ENCODE results near the gene SLC43A2.

The SLC43A2 gene

DNA sequence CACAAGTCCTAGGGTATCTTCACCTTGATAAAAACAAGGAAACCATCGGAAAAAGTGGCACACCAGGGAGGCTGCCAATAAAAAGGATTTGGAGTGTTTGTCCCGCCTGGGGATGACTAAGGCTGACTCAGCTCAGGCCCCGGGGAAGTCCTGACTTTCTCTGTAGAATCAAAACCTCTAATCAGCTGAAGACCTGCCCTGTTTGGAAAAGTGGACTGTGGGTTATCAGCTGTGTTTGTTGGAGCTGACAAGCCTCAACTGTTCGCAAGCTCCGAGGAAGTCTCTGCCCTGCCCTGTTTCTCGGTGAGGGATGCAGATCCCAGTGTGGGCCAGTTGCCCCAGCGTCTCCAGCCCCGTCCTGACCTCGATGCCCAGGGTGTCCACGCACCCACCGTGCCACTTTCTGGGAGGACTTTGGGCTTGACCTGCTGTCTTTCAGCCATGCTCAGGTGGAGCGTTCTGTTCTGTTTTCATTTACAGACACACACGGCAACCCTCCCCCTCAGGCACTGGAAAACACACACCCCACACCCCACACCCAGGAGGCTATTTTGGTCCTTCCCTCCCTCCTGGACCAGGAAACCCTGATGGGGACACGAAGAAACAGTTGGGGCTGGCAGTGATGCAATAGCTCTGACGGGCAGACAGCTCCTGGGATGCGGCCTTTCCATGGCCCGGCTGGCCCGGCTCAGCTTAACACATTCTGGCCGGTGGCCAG is 38.4 kb downstream of the SLC43A2 start:
- no peaks in the 10 kb centered on the region for H3K36me3 ChIP-seq (ENCODE audit: control insufficient read depth, insufficient read depth, low read length)
- H3K27me3 ChIP-seq (ENCODE audit: control insufficient read depth, insufficient read depth, low read length, poor library complexity, severe bottlenecking) = no peaks in the 10 kb centered on the region
- 80 to 86% methylated on average over 19 of the region's 19 CpGs for WGBS, 2 experiments
- H3K4me3 ChIP-seq (ENCODE audit: insufficient read depth, low read depth, low read length) = no peak overlapping the region
- no peaks in the 10 kb centered on the region for H3K9me3 ChIP-seq (ENCODE audit: control insufficient read depth, low read length)
- peaks cover 6% of the 10 kb centered on the region for H3K4me1 ChIP-seq (ENCODE audit: control insufficient read depth, insufficient read depth, low read length)
- H3K27ac ChIP-seq (ENCODE audit: insufficient read depth, low read depth, low read length, poor library complexity, severe bottlenecking) = no peak overlapping the region

DNA sequence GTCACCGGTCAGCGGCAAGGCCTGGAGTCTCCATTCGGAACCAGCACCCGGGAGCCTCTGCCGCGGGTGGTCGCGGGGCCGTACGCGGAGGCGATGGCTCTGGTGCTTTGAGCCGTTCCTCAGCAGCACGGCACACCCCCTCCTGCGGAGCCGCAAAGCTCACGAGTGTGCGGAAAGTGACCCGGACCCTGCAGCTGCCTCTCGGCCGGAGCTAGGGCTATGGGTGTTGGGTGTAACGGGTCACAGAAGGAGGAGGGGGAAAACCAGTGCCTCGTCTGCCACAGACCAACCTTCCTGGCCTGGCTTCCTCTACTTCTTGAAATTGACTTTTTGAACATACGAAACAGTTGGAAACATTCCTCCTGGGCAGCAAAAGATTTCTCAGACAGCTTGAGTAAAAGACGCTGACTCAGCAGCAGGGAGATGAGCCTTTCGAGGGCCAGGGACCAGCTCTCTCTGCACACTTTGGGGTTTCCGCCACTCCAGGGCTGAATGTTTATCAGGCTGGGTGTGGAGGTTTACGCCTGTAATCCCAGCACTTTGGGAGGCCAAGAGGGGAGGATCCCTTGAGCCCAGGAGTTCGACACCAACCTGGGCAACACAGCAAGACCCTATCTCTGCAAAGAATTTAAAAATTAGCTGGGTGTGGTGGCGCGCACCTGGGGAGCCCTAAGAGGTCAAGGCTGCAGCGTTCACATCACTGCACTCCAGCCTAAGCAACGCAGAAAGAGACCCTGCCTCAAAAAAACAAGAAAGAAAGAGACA is 39.6 kb downstream of the SLC43A2 start:
- Histone ChIP-seq H3K27me3 (ENCODE audit: control insufficient read depth, insufficient read depth, low read length, poor library complexity, severe bottlenecking) (no peaks in the 10 kb centered on the region), H3K4me1 (ENCODE audit: control insufficient read depth, insufficient read depth, low read length) (peaks cover 6% of the 10 kb centered on the region), H3K9me3 (ENCODE audit: control insufficient read depth, low read length) (no peaks in the 10 kb centered on the region), H3K36me3 (ENCODE audit: control insufficient read depth, insufficient read depth, low read length) (no peaks in the 10 kb centered on the region), H3K27ac (ENCODE audit: insufficient read depth, low read depth, low read length, poor library complexity, severe bottlenecking) (no peak overlapping the region), H3K4me3 (ENCODE audit: insufficient read depth, low read depth, low read length) (no peak overlapping the region)
- 95% methylated on average over 33 of the region's 33 CpGs for WGBS, 2 experiments

- Histone ChIP-seq H3K4me3 (ENCODE audit: insufficient read depth, low read depth, low read length) (no peak overlapping the region), H3K27ac (ENCODE audit: insufficient read depth, low read depth, low read length, poor library complexity, severe bottlenecking) (no peak overlapping the region), H3K27me3 (ENCODE audit: control insufficient read depth, insufficient read depth, low read length, poor library complexity, severe bottlenecking) (no peaks in the 10 kb centered on the region), H3K4me1 (ENCODE audit: control insufficient read depth, insufficient read depth, low read length) (peaks cover 6% of the 10 kb centered on the region), H3K36me3 (ENCODE audit: control insufficient read depth, insufficient read depth, low read length) (no peaks in the 10 kb centered on the region), H3K9me3 (ENCODE audit: control insufficient read depth, low read length) (no peaks in the 10 kb centered on the region)
- 96% methylated on average over 14 of the region's 14 CpGs for WGBS, 2 experiments
Observed at GRCh38 chr17:1584167-1584566, 44.5 kb downstream of the SLC43A2 start.

DNA sequence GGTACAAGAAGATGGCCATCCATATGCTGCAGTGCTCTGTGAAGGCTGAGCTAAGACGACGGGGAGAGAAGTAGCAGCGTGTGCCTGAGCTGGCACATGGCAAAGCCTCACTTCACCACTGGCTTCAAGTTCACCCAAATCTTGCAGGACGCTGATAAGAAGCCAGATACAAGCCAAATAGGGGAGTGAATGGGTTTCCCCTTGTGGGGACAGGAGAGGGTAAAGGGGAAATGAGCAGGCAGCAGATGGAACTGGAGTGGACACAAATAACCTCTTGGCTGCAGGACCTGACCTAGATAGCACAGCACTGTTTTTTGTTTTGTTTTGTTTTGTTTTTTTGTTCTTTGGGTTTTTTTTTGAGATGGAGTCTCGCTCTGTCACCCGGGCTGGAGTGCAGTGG is 45.1 kb downstream of the SLC43A2 start:
- Histone ChIP-seq H3K4me3 (ENCODE audit: insufficient read depth, low read depth, low read length) (no peak overlapping the region), H3K36me3 (ENCODE audit: control insufficient read depth, insufficient read depth, low read length) (no peaks in the 10 kb centered on the region), H3K4me1 (ENCODE audit: control insufficient read depth, insufficient read depth, low read length) (peaks cover 6% of the 10 kb centered on the region), H3K27me3 (ENCODE audit: control insufficient read depth, insufficient read depth, low read length, poor library complexity, severe bottlenecking) (no peaks in the 10 kb centered on the region), H3K9me3 (ENCODE audit: control insufficient read depth, low read length) (no peaks in the 10 kb centered on the region), H3K27ac (ENCODE audit: insufficient read depth, low read depth, low read length, poor library complexity, severe bottlenecking) (no peak overlapping the region)
- 88 to 93% methylated on average over 6 of the region's 6 CpGs for WGBS, 2 experiments

GRCh38 chr17:1582374-1582773 is 46.3 kb downstream of the SLC43A2 start:
- no peaks in the 10 kb centered on the region for H3K36me3 ChIP-seq (ENCODE audit: control insufficient read depth, insufficient read depth, low read length)
- WGBS, 2 experiments = 89 to 91% methylated on average over 10 of the region's 10 CpGs
- no peak overlapping the region for H3K4me3 ChIP-seq (ENCODE audit: insufficient read depth, low read depth, low read length)
- no peaks in the 10 kb centered on the region for H3K27me3 ChIP-seq (ENCODE audit: control insufficient read depth, insufficient read depth, low read length, poor library complexity, severe bottlenecking)
- peaks cover 4% of the 10 kb centered on the region for H3K4me1 ChIP-seq (ENCODE audit: control insufficient read depth, insufficient read depth, low read length)
- no peaks in the 10 kb centered on the region for H3K9me3 ChIP-seq (ENCODE audit: control insufficient read depth, low read length)
- H3K27ac ChIP-seq (ENCODE audit: insufficient read depth, low read depth, low read length, poor library complexity, severe bottlenecking) = no peak overlapping the region

DNA sequence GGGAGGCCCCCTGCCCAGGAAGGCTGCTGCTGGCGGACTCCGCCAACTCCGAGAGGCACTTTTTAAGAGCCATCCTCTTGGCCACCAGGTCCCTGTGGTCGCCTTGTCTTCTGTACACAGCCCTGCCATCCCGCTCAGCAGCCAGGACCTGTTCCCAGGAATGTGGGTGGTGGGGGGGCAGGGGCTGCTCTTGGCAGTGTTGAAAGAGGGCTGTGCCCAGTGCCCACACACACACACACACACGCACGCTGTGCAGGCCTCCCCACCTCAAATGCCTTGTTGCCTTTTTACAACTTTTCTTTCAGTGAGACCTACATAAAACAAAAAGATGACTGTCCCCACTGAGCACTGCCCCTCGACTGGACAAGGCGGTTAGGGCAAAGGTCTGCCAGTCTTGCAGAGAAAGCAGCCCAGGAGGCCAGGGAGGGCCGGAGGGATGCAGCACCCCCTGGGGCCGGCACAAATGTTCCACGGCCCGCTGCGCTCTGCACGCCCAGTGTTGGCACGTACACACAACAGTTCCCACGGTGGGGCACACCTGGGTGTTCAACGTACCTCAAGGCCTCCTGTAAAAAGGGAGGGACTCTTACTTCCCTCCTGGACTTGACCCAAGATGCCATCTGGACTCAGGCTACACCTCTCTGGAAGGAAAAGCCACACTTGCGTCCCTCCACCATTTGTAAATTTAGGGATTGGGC is 47.5 kb downstream of the SLC43A2 start:
- Histone ChIP-seq H3K27me3 (ENCODE audit: control insufficient read depth, insufficient read depth, low read length, poor library complexity, severe bottlenecking) (no peaks in the 10 kb centered on the region), H3K27ac (ENCODE audit: insufficient read depth, low read depth, low read length, poor library complexity, severe bottlenecking) (no peak overlapping the region), H3K36me3 (ENCODE audit: control insufficient read depth, insufficient read depth, low read length) (no peaks in the 10 kb centered on the region), H3K4me1 (ENCODE audit: control insufficient read depth, insufficient read depth, low read length) (peaks cover 3% of the 10 kb centered on the region), H3K9me3 (ENCODE audit: control insufficient read depth, low read length) (no peaks in the 10 kb centered on the region), H3K4me3 (ENCODE audit: insufficient read depth, low read depth, low read length) (no peak overlapping the region)
- WGBS, 2 experiments = 84% methylated on average over 19 of the region's 19 CpGs

DNA sequence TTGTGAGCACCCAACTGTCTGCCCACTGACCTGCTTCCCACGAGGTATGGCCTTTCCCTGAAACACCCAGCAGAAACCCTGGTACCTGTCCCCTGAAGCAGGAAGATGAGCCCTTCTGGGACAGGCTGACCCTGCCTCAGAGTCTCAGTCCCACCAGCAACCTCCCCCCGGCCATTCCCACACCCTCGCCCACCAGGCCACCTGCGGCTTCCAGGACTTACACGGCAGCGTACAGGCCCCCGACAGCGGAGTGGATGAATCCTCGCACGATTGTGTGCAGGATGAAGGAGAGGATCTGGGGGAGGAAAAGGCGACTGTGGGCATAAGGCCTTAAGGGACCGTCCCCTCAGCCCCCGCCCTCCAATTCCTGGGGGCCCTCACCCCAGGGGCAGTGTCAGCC is 50.6 kb downstream of the SLC43A2 start:
- Histone ChIP-seq H3K27me3 (ENCODE audit: control insufficient read depth, insufficient read depth, low read length, poor library complexity, severe bottlenecking) (no peaks in the 10 kb centered on the region), H3K4me3 (ENCODE audit: insufficient read depth, low read depth, low read length) (no peak overlapping the region), H3K9me3 (ENCODE audit: control insufficient read depth, low read length) (no peaks in the 10 kb centered on the region), H3K4me1 (ENCODE audit: control insufficient read depth, insufficient read depth, low read length) (peaks cover 3% of the 10 kb centered on the region), H3K27ac (ENCODE audit: insufficient read depth, low read depth, low read length, poor library complexity, severe bottlenecking) (no peak overlapping the region), H3K36me3 (ENCODE audit: control insufficient read depth, insufficient read depth, low read length) (no peaks in the 10 kb centered on the region)
- 92 to 94% methylated on average over 13 of the region's 13 CpGs for WGBS, 2 experiments

DNA sequence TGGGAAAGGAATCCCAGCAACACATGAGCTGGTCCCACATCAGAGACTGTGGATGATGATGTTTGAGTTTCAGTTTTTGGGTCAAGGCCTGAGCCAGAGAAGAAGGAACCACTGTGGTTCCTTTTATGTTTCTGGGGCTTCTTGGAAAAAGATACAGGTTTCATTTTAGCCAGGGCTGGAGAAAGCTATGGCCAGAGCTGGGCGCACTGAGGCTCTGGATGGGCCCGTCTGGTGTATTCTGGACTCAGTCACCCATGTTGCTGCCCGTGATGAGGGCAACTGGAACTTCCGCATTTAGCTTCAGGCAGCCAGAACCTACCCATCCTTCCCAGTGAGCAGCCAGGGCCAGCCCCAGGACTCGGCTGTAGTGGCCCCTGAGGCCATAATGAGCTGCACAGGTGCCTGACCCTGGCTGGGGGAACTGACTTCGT is 51.0 kb downstream of the SLC43A2 start:
- H3K4me3 ChIP-seq (ENCODE audit: insufficient read depth, low read depth, low read length) = no peak overlapping the region
- WGBS, 2 experiments = 90 to 92% methylated on average over 6 of the region's 6 CpGs
- no peaks in the 10 kb centered on the region for H3K27me3 ChIP-seq (ENCODE audit: control insufficient read depth, insufficient read depth, low read length, poor library complexity, severe bottlenecking)
- peaks cover 3% of the 10 kb centered on the region for H3K4me1 ChIP-seq (ENCODE audit: control insufficient read depth, insufficient read depth, low read length)
- H3K27ac ChIP-seq (ENCODE audit: insufficient read depth, low read depth, low read length, poor library complexity, severe bottlenecking) = no peak overlapping the region
- no peaks in the 10 kb centered on the region for H3K9me3 ChIP-seq (ENCODE audit: control insufficient read depth, low read length)
- no peaks in the 10 kb centered on the region for H3K36me3 ChIP-seq (ENCODE audit: control insufficient read depth, insufficient read depth, low read length)

GRCh38 chr17:1577182-1577581 is 51.5 kb downstream of the SLC43A2 start:
- Histone ChIP-seq H3K27me3 (ENCODE audit: control insufficient read depth, insufficient read depth, low read length, poor library complexity, severe bottlenecking) (no peaks in the 10 kb centered on the region), H3K9me3 (ENCODE audit: control insufficient read depth, low read length) (no peaks in the 10 kb centered on the region), H3K4me1 (ENCODE audit: control insufficient read depth, insufficient read depth, low read length) (peaks cover 3% of the 10 kb centered on the region), H3K4me3 (ENCODE audit: insufficient read depth, low read depth, low read length) (no peak overlapping the region), H3K27ac (ENCODE audit: insufficient read depth, low read depth, low read length, poor library complexity, severe bottlenecking) (no peak overlapping the region), H3K36me3 (ENCODE audit: control insufficient read depth, insufficient read depth, low read length) (no peaks in the 10 kb centered on the region)
- WGBS, 2 experiments = 71 to 72% methylated on average over 12 of the region's 12 CpGs

GRCh38 chr17:1576500-1576899 is 52.1 kb downstream of the SLC43A2 start:
- H3K9me3 ChIP-seq (ENCODE audit: control insufficient read depth, low read length) = no peaks in the 10 kb centered on the region
- no peak overlapping the region for H3K4me3 ChIP-seq (ENCODE audit: insufficient read depth, low read depth, low read length)
- WGBS, 2 experiments = 93 to 95% methylated on average over 15 of the region's 15 CpGs
- no peaks in the 10 kb centered on the region for H3K27me3 ChIP-seq (ENCODE audit: control insufficient read depth, insufficient read depth, low read length, poor library complexity, severe bottlenecking)
- peaks cover 3% of the 10 kb centered on the region for H3K4me1 ChIP-seq (ENCODE audit: control insufficient read depth, insufficient read depth, low read length)
- H3K36me3 ChIP-seq (ENCODE audit: control insufficient read depth, insufficient read depth, low read length) = no peaks in the 10 kb centered on the region
- no peak overlapping the region for H3K27ac ChIP-seq (ENCODE audit: insufficient read depth, low read depth, low read length, poor library complexity, severe bottlenecking)
